Stomach (tissue), 4 donors: ENCODE measurements around the gene SCD.

ENCODE experiments used
- CTCF ChIP-seq, 7 experiments: fragments of 450-650 bp in 4 of 7; fragments of 200-600 bp in 3 of 7; sonication (generic) in 3 of 7; IDR thresholded peaks; one replicate each; pipeline ENCODE4 v1.5.1; 2016 to 2019; ENCODE audit warnings: antibody characterized with exemption in 7 of 7, control low read depth in 2 of 7, mild to moderate bottlenecking in 1 of 7
- EP300 ChIP-seq: sonication (generic); formaldehyde crosslinking; IDR thresholded peaks from one replicate; pipeline ENCODE4 v1.6.1; 2017; ENCODE audit warnings: antibody characterized with exemption
- POLR2A ChIP-seq, 4 donors: fragments of 450-650 bp; IDR thresholded peaks; one replicate each; pipeline ENCODE4 v1.6.1; 2016; ENCODE audit warnings: antibody characterized with exemption in 4 of 4, control low read depth in 2 of 4, mild to moderate bottlenecking in 1 of 4, moderate library complexity in 1 of 4
- POLR2AphosphoS5 ChIP-seq, 3 donors: sonication (generic); formaldehyde crosslinking; IDR thresholded peaks; one replicate each; pipeline ENCODE4 v1.6.1; 2016; ENCODE audit warnings: antibody characterized with exemption in 3 of 3

DNA sequence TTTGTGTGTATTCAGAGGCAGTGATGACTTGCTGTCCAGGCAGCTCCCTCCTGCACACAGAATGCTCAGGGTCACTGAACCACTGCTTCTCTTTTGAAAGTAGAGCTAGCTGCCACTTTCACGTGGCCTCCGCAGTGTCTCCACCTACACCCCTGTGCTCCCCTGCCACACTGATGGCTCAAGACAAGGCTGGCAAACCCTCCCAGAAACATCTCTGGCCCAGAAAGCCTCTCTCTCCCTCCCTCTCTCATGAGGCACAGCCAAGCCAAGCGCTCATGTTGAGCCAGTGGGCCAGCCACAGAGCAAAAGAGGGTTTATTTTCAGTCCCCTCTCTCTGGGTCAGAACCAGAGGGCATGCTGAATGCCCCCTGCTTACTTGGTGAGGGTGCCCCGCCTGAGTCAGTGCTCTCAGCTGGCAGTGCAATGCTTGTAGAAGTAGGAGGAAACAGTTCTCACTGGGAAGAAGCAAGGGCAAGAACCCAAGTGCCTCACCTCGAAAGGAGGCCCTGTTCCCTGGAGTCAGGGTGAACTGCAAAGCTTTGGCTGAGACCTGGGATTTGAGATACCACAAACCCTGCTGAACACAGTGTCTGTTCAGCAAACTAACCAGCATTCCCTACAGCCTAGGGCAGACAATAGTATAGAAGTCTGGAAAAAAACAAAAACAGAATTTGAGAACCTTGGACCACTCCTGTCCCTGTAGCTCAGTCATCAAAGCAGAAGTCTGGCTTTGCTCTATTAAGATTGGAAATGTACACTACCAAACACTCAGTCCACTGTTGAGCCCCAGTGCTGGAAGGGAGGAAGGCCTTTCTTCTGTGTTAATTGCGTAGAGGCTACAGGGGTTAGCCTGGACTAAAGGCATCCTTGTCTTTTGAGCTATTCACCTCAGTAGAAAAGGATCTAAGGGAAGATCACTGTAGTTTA, 15.8 kb downstream of the SCD start:
- TF ChIP-seq POLR2AphosphoS5 (IDR thresholded peaks at IDR 0.05) (no peak), POLR2A (IDR thresholded peaks at IDR 0.05) (no peak), CTCF (IDR thresholded peaks at IDR 0.05) (no peak), EP300 (no peak)
